ENCODE measurements around the gene PITX2.

The PITX2 gene

GRCh38 chr4:110624904-110625494 is 2.1 kb upstream of the PITX2 start:
- in situ Hi-C loops (cut with MboI; ENCODE audit: low sequenced_read_pairs) = no loop called here

- in situ Hi-C loops (cut with MboI; ENCODE audit: low sequenced_read_pairs) = no loop called here
These were observed 1.5 kb upstream of the PITX2 start for GRCh38 chr4:110624398-110624780.

GRCh38 chr4:110623718-110624397 is 981 bp upstream of the PITX2 start:
- in situ Hi-C loops (cut with MboI; ENCODE audit: low sequenced_read_pairs) = no loop called here

GRCh38 chr4:110621839-110622751 is 782 bp downstream of the PITX2 start:
- in situ Hi-C loops (cut with MboI; ENCODE audit: low sequenced_read_pairs) = no loop called here

DNA sequence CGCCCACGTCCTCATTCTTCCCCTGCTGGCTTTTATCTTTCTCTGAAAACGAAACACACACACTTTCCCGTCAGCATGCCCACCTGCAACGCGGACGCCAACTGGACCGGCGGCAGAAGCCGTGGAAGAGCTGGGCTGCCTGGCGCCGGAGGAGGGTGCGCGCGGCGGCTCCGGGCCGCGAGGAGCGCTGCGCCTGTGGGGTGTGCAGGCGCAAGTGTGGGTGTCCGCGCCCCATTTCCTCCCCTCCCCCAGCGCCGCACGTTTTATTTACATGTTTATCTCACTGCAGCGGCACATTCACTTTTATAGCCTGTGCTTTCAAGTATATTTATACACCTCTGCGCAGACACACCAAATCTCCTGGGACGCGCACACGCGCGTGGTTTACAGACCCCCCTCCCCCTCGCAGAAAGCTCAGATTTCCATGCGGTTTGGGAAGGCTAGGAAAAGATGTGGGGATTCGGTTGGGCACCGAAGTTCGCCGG is 1.5 kb downstream of the PITX2 start:
- in situ Hi-C loops (cut with MboI; ENCODE audit: low sequenced_read_pairs) = no loop called here

DNA sequence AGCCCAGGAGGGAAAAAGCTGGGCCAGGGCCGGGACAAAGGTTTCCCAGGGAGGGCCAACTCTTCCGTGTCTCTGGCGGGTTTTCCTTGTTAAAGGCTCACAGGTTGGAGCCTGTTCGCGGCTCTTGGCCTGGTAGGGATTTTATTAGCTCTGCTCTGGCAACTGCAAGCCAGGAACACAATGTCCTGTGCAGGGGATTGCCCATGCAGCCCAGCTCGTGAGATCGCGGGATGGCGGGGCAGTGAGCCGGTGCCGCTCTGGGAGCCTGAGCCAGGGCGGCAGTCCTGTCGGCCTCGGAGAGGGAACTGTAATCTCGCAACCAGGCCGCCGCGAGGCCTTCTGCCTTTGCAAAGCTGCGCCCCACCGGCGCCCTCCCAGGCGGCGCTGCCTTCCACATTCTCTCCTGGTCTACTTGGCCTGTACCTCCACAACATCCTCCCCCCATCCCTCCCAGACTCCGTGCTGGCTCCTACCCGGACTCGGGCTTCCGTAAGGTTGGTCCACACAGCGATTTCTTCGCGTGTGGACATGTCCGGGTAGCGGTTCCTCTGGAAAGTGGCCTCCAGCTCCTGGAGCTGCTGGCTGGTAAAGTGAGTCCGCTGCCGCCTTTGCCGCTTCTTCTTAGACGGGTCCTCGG is 2.1 kb downstream of the PITX2 start:
- in situ Hi-C loops (cut with MboI; ENCODE audit: low sequenced_read_pairs) = no loop called here

- in situ Hi-C loops (cut with MboI; ENCODE audit: low sequenced_read_pairs) = no loop called here
These were observed 2.6 kb downstream of the PITX2 start for GRCh38 chr4:110620322-110620690.

DNA sequence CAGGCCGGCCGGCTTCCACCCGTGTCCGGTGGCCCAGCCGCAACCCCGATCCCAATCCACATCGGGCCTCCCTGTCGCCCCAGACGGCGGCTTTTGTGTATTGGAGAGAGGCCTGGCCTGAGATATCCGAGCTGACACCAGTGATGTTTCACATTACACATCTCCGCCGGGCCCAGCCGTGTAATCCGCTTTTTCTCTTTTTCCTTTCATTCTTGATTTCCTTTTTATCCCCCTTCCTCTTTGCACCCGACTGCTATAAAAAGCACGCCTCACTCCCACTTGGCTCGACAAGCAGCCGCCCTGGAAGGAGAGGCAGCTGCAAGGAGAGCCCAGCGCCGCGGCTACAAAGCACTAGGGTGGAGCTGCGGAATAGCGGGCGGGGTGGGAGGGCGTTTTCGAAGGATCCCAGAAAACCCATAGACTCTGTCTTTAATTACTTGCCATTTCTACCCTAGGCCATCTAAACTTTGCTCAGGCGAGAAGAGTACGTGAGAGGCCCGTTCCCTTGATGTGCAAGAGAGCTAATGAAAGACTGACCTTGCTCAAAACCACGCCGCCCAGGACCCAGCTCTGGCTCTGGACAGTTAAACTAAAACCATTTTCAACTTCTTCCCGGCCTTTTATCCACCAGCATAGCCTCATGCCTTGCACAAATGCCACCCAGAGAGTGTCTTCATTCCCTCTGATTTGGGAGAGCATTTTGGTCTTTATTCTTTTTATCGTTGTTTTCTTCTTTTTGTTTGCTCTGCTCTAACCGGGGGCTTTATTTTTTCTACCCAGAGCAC is 3.2 kb downstream of the PITX2 start:
- in situ Hi-C loops (cut with MboI; ENCODE audit: low sequenced_read_pairs) = no loop called here

GRCh38 chr4:110618581-110619462 is 4.1 kb downstream of the PITX2 start:
- in situ Hi-C loops (cut with MboI; ENCODE audit: low sequenced_read_pairs) = no loop called here

- in situ Hi-C loops (cut with MboI; ENCODE audit: low sequenced_read_pairs) = no loop called here
These were observed 5.0 kb downstream of the PITX2 start for GRCh38 chr4:110617646-110618580.

- in situ Hi-C loops (cut with MboI; ENCODE audit: low sequenced_read_pairs) = no loop called here
These were observed 5.7 kb downstream of the PITX2 start for GRCh38 chr4:110617075-110617640.

DNA sequence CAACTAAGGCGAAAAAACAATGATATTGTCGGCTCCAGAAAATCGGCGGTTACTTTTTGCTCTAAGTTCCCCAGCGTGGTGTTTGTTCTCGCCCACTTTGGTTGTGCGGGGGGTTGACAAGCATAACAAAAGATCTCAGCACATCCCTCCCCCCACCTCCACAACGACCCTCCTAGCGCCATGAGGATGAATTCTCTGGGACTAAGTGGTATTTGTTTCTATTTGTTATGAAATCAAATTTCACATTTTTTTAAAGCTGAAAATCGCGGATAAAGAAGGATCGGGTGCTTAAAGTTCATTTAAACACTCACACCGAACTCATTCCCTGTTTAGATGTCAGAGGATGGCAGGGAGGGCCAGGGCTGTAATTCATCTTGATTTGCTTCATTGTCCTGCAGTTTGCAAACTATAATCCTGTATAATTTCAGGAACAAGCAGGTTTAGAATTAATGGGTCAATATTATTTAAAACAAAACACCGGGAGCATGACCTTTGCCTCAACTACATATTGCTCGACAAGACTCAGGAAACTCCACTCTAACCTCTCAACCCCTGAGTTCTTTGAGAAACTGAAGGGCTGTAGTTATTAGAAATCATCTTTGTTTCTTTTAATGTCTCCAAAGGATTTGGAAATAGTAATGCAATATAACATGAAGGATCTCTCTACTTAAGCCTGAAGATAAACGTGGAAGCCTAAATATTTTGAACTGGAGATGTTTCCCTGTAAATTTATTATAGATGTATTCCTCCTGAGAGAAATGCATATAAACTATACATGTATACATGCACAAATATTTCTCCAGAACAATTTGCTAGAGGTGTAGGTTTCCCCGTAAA is 6.4 kb downstream of the PITX2 start:
- in situ Hi-C loops (cut with MboI; ENCODE audit: low sequenced_read_pairs) = no loop called here

DNA sequence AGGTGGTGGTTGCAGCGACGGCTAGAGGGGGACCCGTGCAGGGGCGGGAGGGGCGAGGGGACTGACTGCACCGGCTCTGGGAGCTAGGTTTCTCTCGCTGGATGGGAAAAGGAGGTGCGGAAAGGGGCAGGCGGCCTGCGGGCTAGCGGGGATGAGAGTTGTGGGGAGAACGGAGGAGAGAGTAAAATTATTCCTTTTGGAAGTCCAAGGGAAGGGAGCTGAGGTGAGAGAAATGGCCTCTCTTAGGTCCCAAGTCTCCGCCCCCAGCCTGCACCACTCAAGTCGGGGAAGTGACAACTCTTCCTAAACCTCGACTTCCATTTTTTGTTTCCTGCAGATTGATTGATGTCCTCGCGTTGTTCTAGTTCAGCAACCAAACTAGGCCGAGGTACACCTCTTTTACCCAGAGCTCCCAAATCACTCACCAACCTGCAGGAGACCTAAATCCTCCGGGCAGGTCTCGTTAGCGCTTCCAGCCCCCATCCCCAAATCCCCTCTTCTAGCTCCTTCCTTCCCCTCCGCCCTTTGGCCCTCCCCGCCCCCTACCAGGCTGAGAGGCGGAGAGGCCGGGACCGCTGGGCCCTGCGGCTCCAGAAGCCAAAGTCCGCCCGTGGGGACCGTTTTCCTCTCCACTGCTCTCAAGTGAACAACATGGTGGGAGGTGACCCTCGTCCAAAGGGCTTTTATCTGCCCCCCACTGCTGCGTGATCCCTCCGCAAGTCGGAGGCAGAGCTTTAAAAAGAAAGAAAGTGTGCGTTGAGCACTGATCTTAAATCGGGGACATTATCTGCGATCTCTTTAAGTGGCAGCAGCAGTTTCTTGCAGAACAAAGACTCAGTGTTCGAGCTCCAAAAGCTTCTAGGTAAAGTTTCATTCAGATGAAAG is 7.3 kb downstream of the PITX2 start:
- in situ Hi-C loops (cut with MboI; ENCODE audit: low sequenced_read_pairs) = no loop called here

- in situ Hi-C loops (cut with MboI; ENCODE audit: low sequenced_read_pairs) = no loop called here
These were observed 7.9 kb downstream of the PITX2 start for GRCh38 chr4:110614976-110615352.

DNA sequence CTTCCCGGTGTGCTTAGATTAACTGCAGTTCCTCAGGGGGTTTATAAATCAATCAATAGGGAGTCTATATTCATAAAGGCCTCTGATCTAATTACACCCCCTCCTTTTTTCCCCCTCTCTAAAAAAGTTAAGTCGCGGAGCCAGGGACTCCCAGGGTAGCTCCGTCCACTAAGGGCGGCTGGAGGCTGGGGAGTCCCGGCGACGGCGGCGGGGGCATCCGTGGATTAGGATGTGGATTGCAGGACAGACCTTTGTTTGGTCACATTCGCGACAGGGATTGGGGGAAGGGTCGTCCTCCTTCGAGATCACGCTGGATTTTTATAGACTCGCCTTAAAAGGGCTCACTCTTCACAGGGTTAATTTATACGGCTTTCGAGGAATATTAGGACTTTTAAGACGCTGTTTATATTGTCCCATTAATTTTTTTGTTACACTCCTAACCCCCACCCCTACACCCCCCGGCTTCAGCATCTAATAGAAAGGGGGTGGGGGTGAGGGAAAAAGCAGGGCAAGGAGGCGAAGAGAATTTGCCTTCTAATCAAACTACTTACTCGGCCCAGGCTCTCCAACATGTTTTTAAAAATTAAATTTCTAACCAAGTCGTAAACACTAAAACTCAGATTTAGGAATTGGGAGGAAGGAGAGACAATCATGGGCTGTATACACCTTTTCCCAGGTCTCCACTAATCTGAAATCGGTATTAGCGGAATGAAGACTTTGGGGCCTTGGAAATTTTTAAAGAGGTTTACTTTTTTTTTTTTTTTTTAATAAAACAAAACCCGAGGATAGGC is 8.5 kb downstream of the PITX2 start:
- in situ Hi-C loops (cut with MboI; ENCODE audit: low sequenced_read_pairs) = no loop called here

- in situ Hi-C loops (cut with MboI; ENCODE audit: low sequenced_read_pairs) = no loop called here
These were observed 9.1 kb downstream of the PITX2 start for GRCh38 chr4:110613745-110614144.
